Measurements from ENCODE around the gene MYO9A.
"Not testable (repeated sequence)": the region's sequence is repeated elsewhere in the genome, so short reads cannot be mapped to it uniquely, and the experiment has no call there.

Gene MYO9A

GRCh38 chr15:72013703-72014102 lies 104.2 kb downstream of the MYO9A start:
- H3K27ac ChIP-seq, result no peak overlapping the region
- no peak for TF ChIP-seq CTCF (IDR thresholded peaks at IDR 0.05)
- no peak for TF ChIP-seq ZFX (IDR thresholded peaks at IDR 0.05; ENCODE audit: borderline replicate concordance)

GRCh38 chr15:72011302-72011942 lies 106.5 kb downstream of the MYO9A start:
- no peak for TF ChIP-seq CTCF (IDR thresholded peaks at IDR 0.05)
- no peak for TF ChIP-seq ZFX (IDR thresholded peaks at IDR 0.05; ENCODE audit: borderline replicate concordance)
- H3K27ac ChIP-seq, result no peak overlapping the region

- H3K27ac ChIP-seq, result peak overlapping the region; percentile 12; the same call in 1 of the 2 replicates
- TF ChIP-seq ZFX (IDR thresholded peaks at IDR 0.05; ENCODE audit: borderline replicate concordance) (no peak), CTCF (IDR thresholded peaks at IDR 0.05) (no peak)
These were observed 108.7 kb downstream of the MYO9A start for GRCh38 chr15:72009222-72009621.

GRCh38 chr15:72006382-72006781 lies 111.6 kb downstream of the MYO9A start:
- no peak overlapping the region for H3K27ac ChIP-seq
- TF ChIP-seq ZFX (IDR thresholded peaks at IDR 0.05; ENCODE audit: borderline replicate concordance) (no peak), CTCF (IDR thresholded peaks at IDR 0.05) (no peak)

- no peak overlapping the region for H3K27ac ChIP-seq
- TF ChIP-seq CTCF (IDR thresholded peaks at IDR 0.05) (no peak), ZFX (IDR thresholded peaks at IDR 0.05; ENCODE audit: borderline replicate concordance) (no peak)
These were observed 112.5 kb downstream of the MYO9A start for GRCh38 chr15:72005483-72005882.

GRCh38 chr15:71999807-72000206 lies 118.1 kb downstream of the MYO9A start:
- no peak overlapping the region for H3K27ac ChIP-seq
- TF ChIP-seq ZFX (IDR thresholded peaks at IDR 0.05; ENCODE audit: borderline replicate concordance), result no peak

- H3K27ac ChIP-seq, result not testable (repeated sequence)
These were observed 119.2 kb downstream of the MYO9A start for GRCh38 chr15:71998717-71999116.

GRCh38 chr15:71997691-71998090 lies 120.3 kb downstream of the MYO9A start:
- TF ChIP-seq CTCF (IDR thresholded peaks at IDR 0.05) (no peak), ZFX (IDR thresholded peaks at IDR 0.05; ENCODE audit: borderline replicate concordance) (no peak)
- no peak overlapping the region for H3K27ac ChIP-seq

Data from 22Rv1 (cell line).